ENCODE data around the gene IFT80. TPM values are rescaled to one million over a fixed set of nuclear protein-coding genes. Genes with fewer than 3 reads are reported as not detected.
A peak's percentile ranks its signal among the peaks of the same experiment; 100 is the strongest.

The IFT80 gene
- total and polyA plus RNA-seq, 8 donors, result 2.3 to 49.4 (median 11.0) TPM

DNA sequence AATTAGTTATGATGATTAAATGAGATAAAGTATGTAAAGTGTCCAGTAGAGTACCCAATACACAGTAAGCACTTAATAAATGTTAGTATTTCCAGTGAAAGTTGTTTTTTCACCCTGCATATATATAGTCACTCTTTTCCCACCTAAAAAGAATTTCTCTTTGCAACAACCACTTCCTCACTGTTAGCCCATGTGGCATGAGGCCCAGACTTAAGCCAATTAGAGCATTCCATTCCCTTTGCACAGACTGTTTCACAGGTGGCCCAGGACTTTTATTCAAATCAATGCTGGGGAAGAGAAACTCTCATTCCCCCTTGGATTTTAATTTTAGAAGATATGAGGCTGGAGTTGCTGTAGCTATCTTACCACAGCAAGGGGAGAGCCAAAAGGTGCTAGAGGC lies 3.7 kb downstream of the IFT80 start:
- TF ChIP-seq POLR2A (IDR thresholded peaks at IDR 0.05) (no peak), EP300 (IDR thresholded peaks at IDR 0.05) (no peak), CTCF (IDR thresholded peaks at IDR 0.05) (no peak), POLR2AphosphoS5 (IDR thresholded peaks at IDR 0.05) (no peak)
- no peak overlapping the region for H3K4me3 ChIP-seq
- intact Hi-C loops (cut with DNase I; ENCODE audit: low total_unique reads), result no loop called here
- no peaks in the 10 kb centered on the region for H3K27me3 ChIP-seq
- H3K27ac ChIP-seq, result no peak overlapping the region
- peaks cover 0 to 7% (median 0%) of the 10 kb centered on the region in 4 donors for H3K36me3 ChIP-seq
- peak in 1 of 2 donors; percentile 37 for DNase-seq
- no peaks in the 10 kb centered on the region for H3K9me3 ChIP-seq
- peaks cover 8 to 23% (median 14%) of the 10 kb centered on the region in 4 donors for H3K4me1 ChIP-seq

GRCh38 chr3:160394009-160394392 lies 5.0 kb downstream of the IFT80 start:
- no peak for TF ChIP-seq EP300 (IDR thresholded peaks at IDR 0.05)
- no peak for TF ChIP-seq POLR2A (IDR thresholded peaks at IDR 0.05)
- no peak for TF ChIP-seq POLR2AphosphoS5 (IDR thresholded peaks at IDR 0.05)
- no peak for TF ChIP-seq CTCF (IDR thresholded peaks at IDR 0.05)
- intact Hi-C loops (cut with DNase I; ENCODE audit: low total_unique reads), result no loop called here
- no peaks in the 10 kb centered on the region for H3K27me3 ChIP-seq
- H3K9me3 ChIP-seq, result no peaks in the 10 kb centered on the region
- peaks cover 8 to 18% (median 9%) of the 10 kb centered on the region in 4 donors for H3K4me1 ChIP-seq
- no peak overlapping the region for H3K27ac ChIP-seq
- DNase-seq, result no peak
- H3K36me3 ChIP-seq, result peaks cover 0 to 7% (median 0%) of the 10 kb centered on the region in 4 donors
- WGBS, 5 donors, result 81 to 96% (median 89%) methylated on average over 3 of the region's 3 CpGs
- no peak overlapping the region for H3K4me3 ChIP-seq

DNA sequence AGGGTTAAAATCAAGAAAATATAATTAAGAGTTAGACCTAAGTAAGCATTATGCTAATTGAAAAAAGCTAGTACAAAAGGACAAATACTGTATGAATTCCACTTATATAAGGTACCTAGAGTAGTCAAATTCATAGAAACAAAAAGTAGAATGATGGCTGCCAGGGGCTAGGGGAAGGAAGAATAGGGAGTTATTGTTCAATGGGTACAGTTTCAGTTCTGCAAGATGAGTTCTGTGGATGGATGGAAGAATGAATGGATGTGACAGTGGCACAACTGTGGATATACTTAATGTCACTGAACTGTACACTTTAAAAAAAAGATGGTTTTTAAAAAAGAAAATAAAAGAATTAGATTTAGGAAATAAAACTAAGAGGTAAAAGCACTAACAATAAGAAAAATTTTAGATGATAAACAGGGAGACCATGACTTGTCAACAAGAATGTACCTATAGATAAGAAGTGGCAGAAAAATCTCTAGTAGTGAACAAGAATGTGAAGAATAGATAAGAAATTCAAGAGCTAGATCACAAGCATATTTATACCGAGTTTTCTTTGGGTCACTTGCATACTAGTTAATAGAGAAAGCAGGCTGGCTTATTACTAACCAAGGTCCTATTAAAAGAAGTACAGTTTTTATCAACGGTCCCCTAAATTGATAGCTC lies 5.5 kb downstream of the IFT80 start:
- H3K9me3 ChIP-seq, result no peaks in the 10 kb centered on the region
- intact Hi-C loops (cut with DNase I; ENCODE audit: low total_unique reads), result no loop called here
- no peak overlapping the region for H3K27ac ChIP-seq
- H3K27me3 ChIP-seq, result no peaks in the 10 kb centered on the region
- TF ChIP-seq POLR2AphosphoS5 (IDR thresholded peaks at IDR 0.05) (no peak), EP300 (IDR thresholded peaks at IDR 0.05) (no peak), CTCF (IDR thresholded peaks at IDR 0.05) (no peak), POLR2A (IDR thresholded peaks at IDR 0.05) (no peak)
- no peak for DNase-seq
- H3K36me3 ChIP-seq, result peaks cover 0 to 7% (median 0%) of the 10 kb centered on the region in 4 donors
- H3K4me1 ChIP-seq, result peaks cover 4 to 16% (median 6%) of the 10 kb centered on the region in 4 donors
- WGBS, 5 donors, result 69 to 79% (median 73%) methylated on average over 2 of the region's 2 CpGs
- H3K4me3 ChIP-seq, result no peak overlapping the region

GRCh38 chr3:160392798-160393197 lies 6.2 kb downstream of the IFT80 start:
- Histone ChIP-seq H3K4me3 (no peak overlapping the region), H3K27ac (no peak overlapping the region), H3K27me3 (no peaks in the 10 kb centered on the region), H3K9me3 (no peaks in the 10 kb centered on the region), H3K36me3 (peaks cover 0 to 7% (median 0%) of the 10 kb centered on the region in 4 donors), H3K4me1 (peaks cover 0 to 9% (median 0%) of the 10 kb centered on the region in 4 donors)
- TF ChIP-seq POLR2A (IDR thresholded peaks at IDR 0.05), result no peak
- no peak for DNase-seq
- intact Hi-C loops (cut with DNase I; ENCODE audit: low total_unique reads), result no loop called here

DNA sequence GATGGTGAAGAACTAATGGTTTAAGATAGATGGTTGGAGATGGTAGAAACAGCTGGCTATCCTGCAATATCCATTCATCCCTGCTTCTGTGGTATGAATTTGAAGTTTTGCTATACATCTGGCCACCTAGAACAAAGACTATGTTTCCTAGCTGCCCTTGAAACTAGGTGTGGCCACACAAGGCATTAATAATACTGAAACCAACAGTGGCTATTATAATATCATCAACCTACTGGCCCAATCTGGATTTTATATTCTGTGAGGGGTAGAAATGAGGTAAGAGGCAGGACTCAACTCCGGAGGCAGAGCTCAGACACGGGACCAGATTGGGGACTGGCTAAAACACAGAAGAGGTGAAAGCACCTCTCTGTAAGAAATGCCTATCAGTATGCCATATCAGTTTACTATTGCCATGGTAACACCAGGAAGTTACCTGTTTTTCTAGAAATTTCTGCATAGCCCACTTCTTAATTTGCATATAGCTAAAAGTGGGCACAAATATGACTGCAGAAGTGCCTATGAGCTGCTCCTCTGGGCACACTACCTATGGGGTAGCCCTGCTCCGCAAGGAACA lies 8.4 kb downstream of the IFT80 start:
- TF ChIP-seq CTCF (IDR thresholded peaks at IDR 0.05), result no peak
- no peak for TF ChIP-seq POLR2A (IDR thresholded peaks at IDR 0.05)
- no peak for TF ChIP-seq EP300 (IDR thresholded peaks at IDR 0.05)
- no peak for TF ChIP-seq POLR2AphosphoS5 (IDR thresholded peaks at IDR 0.05)
- Histone ChIP-seq H3K27me3 (no peaks in the 10 kb centered on the region), H3K36me3 (peaks cover 0 to 7% (median 0%) of the 10 kb centered on the region in 4 donors), H3K4me3 (no peak overlapping the region), H3K4me1 (peaks cover 0 to 5% (median 0%) of the 10 kb centered on the region in 4 donors), H3K27ac (no peak overlapping the region), H3K9me3 (no peaks in the 10 kb centered on the region)
- intact Hi-C loops (cut with DNase I; ENCODE audit: low total_unique reads), result no loop called here
- 66 to 83% (median 79%) methylated on average over 3 of the region's 3 CpGs for WGBS, 5 donors
- DNase-seq, result peak in 1 of 2 donors; percentile 57
